ENCODE results near the gene APOA5.
A peak's percentile ranks its signal among the peaks of the same experiment; 100 is the strongest.

Gene APOA5

GRCh38 chr11:116794851-116795250 is 3.2 kb upstream of the APOA5 start:
- no peak for DNase-seq

- DNase-seq: no peak
Observed at GRCh38 chr11:116793772-116794097, 2.1 kb upstream of the APOA5 start.

DNA sequence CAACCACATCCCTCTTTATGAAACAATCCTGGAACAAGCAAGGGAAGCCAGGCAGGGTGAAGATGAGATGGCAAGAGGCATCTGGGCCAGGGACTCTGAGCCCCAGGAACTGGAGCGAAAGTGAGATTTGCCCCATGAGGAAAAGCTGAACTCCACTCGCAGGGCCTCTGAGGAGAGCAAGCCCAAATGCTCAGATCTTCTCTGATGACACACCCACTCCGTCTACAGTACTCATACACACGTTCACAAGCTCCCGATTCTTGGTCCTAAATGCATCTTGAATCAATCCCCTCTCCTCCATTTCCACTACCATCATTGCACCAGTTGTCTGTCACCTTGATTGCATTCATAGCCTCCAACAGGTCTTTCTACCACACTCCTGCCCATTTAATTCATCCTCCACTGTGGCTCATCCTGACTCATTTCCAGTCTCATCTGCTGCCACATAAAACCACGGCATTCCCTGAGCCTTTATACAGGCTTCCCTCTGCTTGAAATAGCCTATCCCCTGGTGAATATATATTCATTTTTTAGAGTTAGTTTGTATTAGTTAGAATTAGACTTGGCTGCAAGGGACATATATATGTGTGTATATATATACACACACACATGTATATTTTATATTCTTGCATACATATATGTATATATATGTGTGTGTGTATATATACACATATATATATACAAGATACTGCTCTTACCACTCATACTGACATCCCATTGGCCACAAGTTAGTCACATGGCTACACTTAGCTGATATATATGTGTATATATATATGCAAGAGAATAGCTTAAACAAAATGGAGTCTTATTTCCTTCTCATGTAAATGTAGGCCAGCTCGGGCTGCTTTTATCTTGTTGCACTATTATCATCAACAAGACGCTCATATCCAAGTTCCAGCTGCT is 1.4 kb upstream of the APOA5 start:
- DNase-seq: no peak

DNA sequence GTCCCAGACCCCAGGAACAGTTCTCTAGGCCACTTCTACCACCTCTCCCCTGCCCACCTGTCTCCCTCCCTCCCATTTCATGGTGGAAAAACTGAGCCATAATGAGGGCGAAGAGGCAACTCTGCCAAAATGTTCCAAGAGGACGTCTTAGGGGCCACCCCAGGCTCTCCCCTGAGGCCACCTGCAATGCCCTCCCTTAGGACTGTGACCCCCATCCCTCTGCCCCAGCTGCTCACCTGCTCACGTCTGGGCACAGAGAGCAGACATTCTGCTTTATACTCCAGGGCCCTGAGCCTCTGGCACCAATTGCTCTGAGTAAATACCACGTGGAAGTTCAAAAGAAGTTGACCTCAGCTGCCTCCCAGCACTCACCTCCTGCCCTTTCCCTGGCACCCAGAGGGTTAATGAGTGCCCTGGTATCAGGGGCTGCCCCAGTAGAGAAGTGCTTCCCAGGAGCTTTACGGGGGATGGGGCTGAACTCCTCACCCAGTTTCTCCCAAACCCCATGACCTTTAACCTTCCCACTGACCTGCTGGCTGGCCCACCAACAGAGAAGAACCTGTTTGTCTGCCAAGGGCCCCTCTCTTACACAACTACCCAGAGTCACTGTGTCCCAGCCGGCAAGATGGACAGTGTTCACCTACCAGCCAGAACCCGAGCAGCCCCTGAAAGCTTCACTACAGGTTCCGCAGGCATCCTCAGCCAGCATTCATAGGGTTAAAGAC is 627 bp upstream of the APOA5 start:
- DNase-seq: no peak

GRCh38 chr11:116791002-116791812 is 472 bp downstream of the APOA5 start:
- DNase-seq: peak; percentile 77

DNA sequence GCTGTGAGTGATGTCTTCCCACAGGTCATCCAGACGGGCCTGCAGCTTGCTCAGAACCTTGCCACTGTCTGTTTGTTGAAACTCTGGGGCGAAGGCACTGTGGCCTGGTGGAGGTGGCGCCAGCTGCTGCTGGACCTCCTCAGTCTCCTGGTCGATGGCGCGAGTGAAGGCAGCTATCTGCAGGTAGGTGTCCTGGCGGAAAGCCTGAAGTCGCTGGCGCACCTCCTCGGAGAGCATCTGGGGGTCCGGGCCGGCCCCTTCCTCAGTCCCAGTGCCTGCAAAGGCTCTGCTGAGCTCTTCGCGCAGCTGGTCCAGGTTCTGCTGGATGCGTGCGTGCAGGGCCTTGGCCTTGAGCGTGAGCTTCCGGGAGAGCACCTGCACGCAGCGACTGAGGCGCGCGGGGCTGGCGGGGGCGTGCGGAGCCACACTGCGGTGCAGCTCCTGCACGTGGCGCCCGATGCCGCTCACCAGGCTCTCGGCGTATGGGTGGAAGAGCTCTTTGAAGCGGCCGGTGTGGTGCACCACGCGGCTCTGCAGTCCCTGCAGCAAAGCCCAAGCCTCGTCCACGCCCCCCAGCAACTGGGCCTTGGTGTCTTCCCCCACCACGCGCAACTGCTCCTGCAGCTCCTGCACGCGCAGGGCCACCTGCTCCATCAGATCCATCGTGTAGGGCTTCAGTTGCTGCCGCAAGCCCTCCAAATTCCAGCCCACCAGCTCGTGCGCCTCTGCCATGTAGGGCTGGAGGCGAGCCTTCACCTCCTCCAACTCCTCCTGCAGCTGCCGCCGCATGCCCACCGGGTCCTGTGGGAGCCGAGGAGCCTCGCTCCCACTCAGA is 1.3 kb downstream of the APOA5 start:
- no peak for DNase-seq

DNA sequence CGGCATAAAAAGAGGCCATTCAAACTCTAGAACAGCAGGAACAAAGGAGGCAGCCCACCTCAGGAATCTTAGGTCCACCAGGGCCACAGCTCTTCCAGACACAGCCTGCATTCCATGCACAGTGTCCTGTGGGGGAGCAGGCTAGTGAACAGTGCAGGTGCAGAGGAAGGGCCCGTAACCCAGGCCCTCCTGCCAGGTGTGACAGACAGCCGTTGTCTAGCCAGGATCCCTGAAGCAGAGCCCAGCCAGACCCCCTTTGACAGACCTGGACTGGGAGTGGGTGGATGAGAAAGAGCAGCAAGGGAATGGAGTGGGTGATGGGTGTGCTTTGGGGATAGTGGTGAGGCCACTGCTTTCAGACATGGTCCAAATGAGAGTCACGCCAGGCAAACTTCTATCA is 2.7 kb downstream of the APOA5 start:
- DNase-seq: no peak

GRCh38 chr11:116788534-116788933 is 3.1 kb downstream of the APOA5 start:
- DNase-seq: no peak

GRCh38 chr11:116787786-116788486 is 3.7 kb downstream of the APOA5 start, which contains the start of gene ZPR1:
Gene ZPR1, minus strand, starts transcription at chr11:116788023. Its CDS starts 33 bp downstream, at chr11:116787990.
- peak; percentile 84 for DNase-seq

GRCh38 chr11:116787436-116787785 is 4.3 kb downstream of the APOA5 start:
- no peak for DNase-seq

DNA sequence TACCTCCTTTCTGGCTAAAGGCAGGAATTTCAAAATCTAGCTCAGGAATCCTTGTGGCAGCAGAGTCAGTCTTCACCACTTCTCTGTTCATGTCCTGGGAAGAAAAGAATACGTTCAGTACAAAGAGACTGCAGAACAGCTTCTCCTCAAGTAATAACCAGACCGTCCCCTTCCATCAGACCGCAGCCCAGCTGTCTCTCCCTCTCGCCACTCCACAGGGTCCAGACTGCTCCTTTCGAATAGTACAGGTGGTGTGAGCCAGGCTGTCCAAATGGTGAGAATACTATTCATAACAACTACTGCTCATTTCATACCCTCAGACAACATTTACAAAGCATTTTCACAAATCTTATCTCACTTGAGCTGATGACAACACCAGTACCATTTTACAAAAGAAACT is 4.7 kb downstream of the APOA5 start:
- DNase-seq: no peak

- no peak for DNase-seq
Observed at GRCh38 chr11:116786326-116786725, 5.4 kb downstream of the APOA5 start.

- DNase-seq: no peak
Observed at GRCh38 chr11:116782728-116783127, 9.0 kb downstream of the APOA5 start.

DNA sequence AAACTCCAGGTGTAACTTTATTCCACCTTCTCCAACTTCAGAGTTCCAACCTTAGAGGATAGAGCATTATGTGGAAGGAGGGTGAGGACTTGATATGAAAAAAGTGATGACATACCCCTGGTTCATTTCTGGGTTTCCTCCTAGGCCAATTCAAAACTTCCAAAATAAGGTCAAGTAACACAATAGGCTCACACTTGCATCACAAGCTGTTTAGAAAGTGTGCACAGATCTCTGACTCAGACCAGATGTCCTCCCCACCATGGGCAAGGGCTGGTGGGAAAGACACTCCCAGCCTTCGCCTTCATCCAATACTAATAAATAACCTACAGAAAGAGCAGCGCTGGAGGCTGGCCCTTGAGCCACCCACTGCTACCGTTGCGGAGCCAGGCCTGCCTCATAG is 13.1 kb downstream of the APOA5 start:
- no peak for DNase-seq

- no peak for DNase-seq
Observed at GRCh38 chr11:116777056-116777455, 14.6 kb downstream of the APOA5 start.

GRCh38 chr11:116776522-116776984 is 15.1 kb downstream of the APOA5 start:
- no peak for DNase-seq

- no peak for DNase-seq
Observed at GRCh38 chr11:116775975-116776374, 15.7 kb downstream of the APOA5 start.

- DNase-seq: no peak
Observed at GRCh38 chr11:116774661-116775060, 17.0 kb downstream of the APOA5 start.

GRCh38 chr11:116773203-116774097 is 18.2 kb downstream of the APOA5 start:
- no peak for DNase-seq

DNA sequence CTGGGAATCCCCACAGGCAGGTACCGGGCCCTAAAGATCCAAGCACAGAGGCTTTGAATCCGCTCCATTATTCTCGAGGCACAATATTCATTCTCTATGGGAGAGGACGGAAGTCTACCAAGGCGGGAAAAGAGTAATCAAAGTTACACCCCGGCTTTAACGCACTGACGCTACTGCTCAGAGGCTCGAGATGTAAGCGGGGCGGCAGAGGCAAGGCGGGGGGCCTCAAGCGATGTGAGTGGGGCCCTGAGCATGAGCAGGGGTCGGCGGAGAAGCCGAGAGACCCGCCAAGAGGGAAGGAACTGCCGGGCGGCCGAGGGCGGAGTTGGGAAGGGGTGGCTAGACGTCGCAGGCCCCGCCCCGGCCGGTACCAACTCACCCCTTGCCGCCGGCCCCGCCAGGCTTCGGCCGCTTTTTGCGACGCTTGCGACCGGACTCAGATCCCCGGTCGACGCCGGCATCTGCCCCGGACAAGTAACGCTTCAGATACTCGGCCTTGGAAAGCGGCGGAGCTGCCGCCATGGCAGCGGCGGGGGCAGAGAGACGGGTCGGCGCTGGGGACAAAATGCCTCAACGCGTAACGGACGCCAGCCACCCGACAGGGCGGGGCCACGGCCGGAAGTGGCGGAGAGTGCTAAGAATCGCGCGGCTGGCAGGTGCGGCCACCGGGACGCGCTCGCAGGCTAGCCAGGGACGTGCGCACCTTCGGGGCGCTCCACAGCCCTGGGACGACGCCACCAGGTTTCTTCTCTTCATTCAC is 19.1 kb downstream of the APOA5 start, which contains the start of gene BUD13:
Gene BUD13, minus strand, starts transcription at position 545 of the 760 bp plus-strand sequence. Its CDS starts 23 bp downstream, at position 522.
- DNase-seq: peak; percentile 97
